ENCODE results near the gene OXSR1. TPM values are rescaled to one million over a fixed set of nuclear protein-coding genes. Genes with fewer than 3 reads are reported as not detected.

OXSR1 gene
- total and polyA plus RNA-seq, 2 of the 13 experiments (the other 11 are each of a cell fraction or from before 2014, with no cell fraction given), result 27.4 to 32.6 TPM

DNA sequence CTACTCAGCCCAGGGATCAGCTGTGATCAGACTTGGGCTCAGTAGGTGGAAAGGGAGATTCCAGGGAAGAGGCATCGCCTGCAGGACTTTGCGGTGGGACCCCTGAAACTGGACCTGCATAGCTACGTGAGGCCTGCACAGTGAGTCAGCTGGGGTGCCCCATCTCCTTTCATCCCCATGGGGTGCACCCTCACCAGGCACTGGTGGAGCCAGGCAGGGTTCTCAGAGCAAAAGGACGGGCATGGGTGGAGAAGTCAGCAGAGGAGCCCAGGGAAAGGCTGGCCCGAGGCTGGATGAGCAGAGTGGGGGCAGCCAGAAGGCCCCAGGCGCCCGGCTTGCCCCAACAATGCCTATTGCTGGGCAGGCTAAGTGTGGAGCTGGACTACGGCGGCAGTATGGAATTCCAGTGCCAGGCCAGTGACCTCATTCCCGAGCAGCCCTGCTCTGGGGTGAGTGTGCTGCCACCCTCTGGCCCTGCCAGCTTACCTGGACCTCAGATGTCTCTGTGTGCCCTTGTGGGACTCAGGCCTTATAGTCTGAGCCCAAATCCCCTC is 48.1 kb upstream of the OXSR1 start (continued):
- TF ChIP-seq, protein P1, sequence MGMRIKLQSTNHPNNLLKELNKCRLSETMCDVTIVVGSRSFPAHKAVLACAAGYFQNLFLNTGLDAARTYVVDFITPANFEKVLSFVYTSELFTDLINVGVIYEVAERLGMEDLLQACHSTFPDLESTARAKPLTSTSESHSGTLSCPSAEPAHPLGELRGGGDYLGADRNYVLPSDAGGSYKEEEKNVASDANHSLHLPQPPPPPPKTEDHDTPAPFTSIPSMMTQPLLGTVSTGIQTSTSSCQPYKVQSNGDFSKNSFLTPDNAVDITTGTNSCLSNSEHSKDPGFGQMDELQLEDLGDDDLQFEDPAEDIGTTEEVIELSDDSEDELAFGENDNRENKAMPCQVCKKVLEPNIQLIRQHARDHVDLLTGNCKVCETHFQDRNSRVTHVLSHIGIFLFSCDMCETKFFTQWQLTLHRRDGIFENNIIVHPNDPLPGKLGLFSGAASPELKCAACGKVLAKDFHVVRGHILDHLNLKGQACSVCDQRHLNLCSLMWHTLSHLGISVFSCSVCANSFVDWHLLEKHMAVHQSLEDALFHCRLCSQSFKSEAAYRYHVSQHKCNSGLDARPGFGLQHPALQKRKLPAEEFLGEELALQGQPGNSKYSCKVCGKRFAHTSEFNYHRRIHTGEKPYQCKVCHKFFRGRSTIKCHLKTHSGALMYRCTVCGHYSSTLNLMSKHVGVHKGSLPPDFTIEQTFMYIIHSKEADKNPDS (CRISPR knock-in tag; IDR thresholded peaks at IDR 0.05), result 0 out of 2 replicates have a peak, but pooled peaks have one; percentile 13
- no peak for TF ChIP-seq SNAI1 (CRISPR knock-in tag; IDR thresholded peaks at IDR 0.05; ENCODE audit: borderline replicate concordance)
- no peak for TF ChIP-seq KDM5B (CRISPR knock-in tag; IDR thresholded peaks at IDR 0.05; ENCODE audit: borderline replicate concordance)
- TF ChIP-seq ARID2 (CRISPR knock-in tag; IDR thresholded peaks at IDR 0.05; ENCODE audit: borderline replicate concordance), result no peak
- TF ChIP-seq, protein P2, sequence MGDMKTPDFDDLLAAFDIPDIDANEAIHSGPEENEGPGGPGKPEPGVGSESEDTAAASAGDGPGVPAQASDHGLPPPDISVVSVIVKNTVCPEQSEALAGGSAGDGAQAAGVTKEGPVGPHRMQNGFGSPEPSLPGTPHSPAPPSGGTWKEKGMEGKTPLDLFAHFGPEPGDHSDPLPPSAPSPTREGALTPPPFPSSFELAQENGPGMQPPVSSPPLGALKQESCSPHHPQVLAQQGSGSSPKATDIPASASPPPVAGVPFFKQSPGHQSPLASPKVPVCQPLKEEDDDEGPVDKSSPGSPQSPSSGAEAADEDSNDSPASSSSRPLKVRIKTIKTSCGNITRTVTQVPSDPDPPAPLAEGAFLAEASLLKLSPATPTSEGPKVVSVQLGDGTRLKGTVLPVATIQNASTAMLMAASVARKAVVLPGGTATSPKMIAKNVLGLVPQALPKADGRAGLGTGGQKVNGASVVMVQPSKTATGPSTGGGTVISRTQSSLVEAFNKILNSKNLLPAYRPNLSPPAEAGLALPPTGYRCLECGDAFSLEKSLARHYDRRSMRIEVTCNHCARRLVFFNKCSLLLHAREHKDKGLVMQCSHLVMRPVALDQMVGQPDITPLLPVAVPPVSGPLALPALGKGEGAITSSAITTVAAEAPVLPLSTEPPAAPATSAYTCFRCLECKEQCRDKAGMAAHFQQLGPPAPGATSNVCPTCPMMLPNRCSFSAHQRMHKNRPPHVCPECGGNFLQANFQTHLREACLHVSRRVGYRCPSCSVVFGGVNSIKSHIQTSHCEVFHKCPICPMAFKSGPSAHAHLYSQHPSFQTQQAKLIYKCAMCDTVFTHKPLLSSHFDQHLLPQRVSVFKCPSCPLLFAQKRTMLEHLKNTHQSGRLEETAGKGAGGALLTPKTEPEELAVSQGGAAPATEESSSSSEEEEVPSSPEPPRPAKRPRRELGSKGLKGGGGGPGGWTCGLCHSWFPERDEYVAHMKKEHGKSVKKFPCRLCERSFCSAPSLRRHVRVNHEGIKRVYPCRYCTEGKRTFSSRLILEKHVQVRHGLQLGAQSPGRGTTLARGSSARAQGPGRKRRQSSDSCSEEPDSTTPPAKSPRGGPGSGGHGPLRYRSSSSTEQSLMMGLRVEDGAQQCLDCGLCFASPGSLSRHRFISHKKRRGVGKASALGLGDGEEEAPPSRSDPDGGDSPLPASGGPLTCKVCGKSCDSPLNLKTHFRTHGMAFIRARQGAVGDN (CRISPR knock-in tag; IDR thresholded peaks at IDR 0.05), result no peak
- no peak for TF ChIP-seq SCMH1 (CRISPR knock-in tag; IDR thresholded peaks at IDR 0.05; ENCODE audit: borderline replicate concordance)
- 0 out of 2 replicates have a peak, but pooled peaks have one; percentile 5 for TF ChIP-seq HOXA3 (CRISPR knock-in tag; IDR thresholded peaks at IDR 0.05)
- peak; percentile 51 for TF ChIP-seq HNRNPH1 (optimal IDR thresholded peaks at IDR 0.05; ENCODE audit: low read depth, low read length)
- TF ChIP-seq AGO1 (IDR thresholded peaks at IDR 0.05; ENCODE audit: low read depth, low read length, poor library complexity, severe bottlenecking), result peak; percentile 32
- TF ChIP-seq ELF3 (CRISPR knock-in tag; IDR thresholded peaks at IDR 0.05), result no peak
- TF ChIP-seq, protein P3, sequence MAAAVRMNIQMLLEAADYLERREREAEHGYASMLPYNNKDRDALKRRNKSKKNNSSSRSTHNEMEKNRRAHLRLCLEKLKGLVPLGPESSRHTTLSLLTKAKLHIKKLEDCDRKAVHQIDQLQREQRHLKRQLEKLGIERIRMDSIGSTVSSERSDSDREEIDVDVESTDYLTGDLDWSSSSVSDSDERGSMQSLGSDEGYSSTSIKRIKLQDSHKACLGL (CRISPR knock-in tag; IDR thresholded peaks at IDR 0.05), result 0 out of 2 replicates have a peak, but pooled peaks have one; percentile 1
- TF ChIP-seq, protein P4, sequence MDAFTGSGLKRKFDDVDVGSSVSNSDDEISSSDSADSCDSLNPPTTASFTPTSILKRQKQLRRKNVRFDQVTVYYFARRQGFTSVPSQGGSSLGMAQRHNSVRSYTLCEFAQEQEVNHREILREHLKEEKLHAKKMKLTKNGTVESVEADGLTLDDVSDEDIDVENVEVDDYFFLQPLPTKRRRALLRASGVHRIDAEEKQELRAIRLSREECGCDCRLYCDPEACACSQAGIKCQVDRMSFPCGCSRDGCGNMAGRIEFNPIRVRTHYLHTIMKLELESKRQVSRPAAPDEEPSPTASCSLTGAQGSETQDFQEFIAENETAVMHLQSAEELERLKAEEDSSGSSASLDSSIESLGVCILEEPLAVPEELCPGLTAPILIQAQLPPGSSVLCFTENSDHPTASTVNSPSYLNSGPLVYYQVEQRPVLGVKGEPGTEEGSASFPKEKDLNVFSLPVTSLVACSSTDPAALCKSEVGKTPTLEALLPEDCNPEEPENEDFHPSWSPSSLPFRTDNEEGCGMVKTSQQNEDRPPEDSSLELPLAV (CRISPR knock-in tag; conservative IDR thresholded peaks at IDR 0.05; ENCODE audit: low read depth), result no peak
- TF ChIP-seq, protein P5, sequence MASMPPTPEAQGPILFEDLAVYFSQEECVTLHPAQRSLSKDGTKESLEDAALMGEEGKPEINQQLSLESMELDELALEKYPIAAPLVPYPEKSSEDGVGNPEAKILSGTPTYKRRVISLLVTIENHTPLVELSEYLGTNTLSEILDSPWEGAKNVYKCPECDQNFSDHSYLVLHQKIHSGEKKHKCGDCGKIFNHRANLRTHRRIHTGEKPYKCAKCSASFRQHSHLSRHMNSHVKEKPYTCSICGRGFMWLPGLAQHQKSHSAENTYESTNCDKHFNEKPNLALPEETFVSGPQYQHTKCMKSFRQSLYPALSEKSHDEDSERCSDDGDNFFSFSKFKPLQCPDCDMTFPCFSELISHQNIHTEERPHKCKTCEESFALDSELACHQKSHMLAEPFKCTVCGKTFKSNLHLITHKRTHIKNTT (CRISPR knock-in tag; IDR thresholded peaks at IDR 0.05), result no peak
- TF ChIP-seq SAFB2 (CRISPR knock-in tag; IDR thresholded peaks at IDR 0.05; ENCODE audit: borderline replicate concordance, low read depth), result no peak
